Glutamatergic neuron (in vitro differentiated cells): ENCODE data around the gene FAM227B. TPM values are rescaled to one million over a fixed set of nuclear protein-coding genes. Genes with fewer than 3 reads are reported as not detected.

Source experiments
- DNase-seq: peaks from one replicate; pipeline ENCODE4 v3.0.0; 2022
- H3K27ac Mint-ChIP-seq: one replicate; pipeline ENCODE4 v1.8.0; 2020; ENCODE audit warnings: mild to moderate bottlenecking, mixed read lengths, inconsistent platforms; ENCODE audit not compliant: unreplicated experiment
- H3K27me3 Mint-ChIP-seq: one replicate; pipeline ENCODE4 v1.8.0; 2020; ENCODE audit warnings: mild to moderate bottlenecking, moderate library complexity, mixed read lengths, inconsistent platforms; ENCODE audit not compliant: unreplicated experiment
- H3K36me3 Mint-ChIP-seq: one replicate; pipeline ENCODE4 v1.8.0; 2020; ENCODE audit warnings: mild to moderate bottlenecking, mixed read lengths, inconsistent platforms; ENCODE audit not compliant: unreplicated experiment
- H3K4me1 Mint-ChIP-seq: one replicate; pipeline ENCODE4 v1.8.0; 2020; ENCODE audit warnings: mild to moderate bottlenecking, low read depth, mixed read lengths, inconsistent platforms; ENCODE audit not compliant: unreplicated experiment
- H3K4me3 Mint-ChIP-seq: one replicate; pipeline ENCODE4 v1.8.0; 2020; ENCODE audit warnings: mild to moderate bottlenecking, mixed read lengths, inconsistent platforms; ENCODE audit not compliant: unreplicated experiment
- H3K9me3 Mint-ChIP-seq: one replicate; pipeline ENCODE4 v1.8.0; 2020; ENCODE audit warnings: mild to moderate bottlenecking, moderate library complexity, mixed read lengths, inconsistent platforms; ENCODE audit not compliant: unreplicated experiment
- total RNA-seq: library from RNA; stranded (reverse); fragmentation: NEBNext Ultra II Directional; extraction: Animal tissue kit (Norgen Biotek cat#: 25700); gene quantifications from one replicate; pipeline ENCODE4 v1.2.1, GENCODE V29; 2021; ENCODE audit not compliant: unreplicated experiment
- TF ChIP-seq, protein P1 (sequence below): fragments of 200-600 bp; sonication (generic); IDR thresholded peaks from one replicate; pipeline ENCODE4 v1.5.0; 2021; ENCODE audit not compliant: partially characterized antibody, unreplicated experiment

Gene FAM227B
- total RNA-seq, 1 donor from 2014 or later: 3.2 TPM

DNA sequence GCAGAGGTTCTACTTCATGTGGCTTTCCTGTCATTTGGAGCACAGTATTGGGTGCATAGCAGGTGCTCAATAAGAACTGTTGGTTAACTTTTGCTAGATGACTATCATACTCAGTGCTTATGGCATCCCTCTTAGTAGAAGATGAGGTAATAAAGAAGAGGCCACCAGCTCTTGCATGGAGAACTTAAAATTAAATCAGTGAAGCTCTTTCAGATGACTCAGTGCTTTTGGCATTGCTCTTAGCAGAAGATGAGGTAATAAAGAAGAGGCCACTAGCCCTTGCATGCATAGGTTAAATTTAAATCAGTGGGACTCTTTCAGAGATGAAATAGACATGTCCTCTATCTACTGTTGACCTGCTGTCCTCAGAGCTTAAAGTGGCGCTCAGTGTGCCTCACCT, 307.0 kb downstream of the FAM227B start:
- Mint-ChIP-seq H3K9me3 (peaks cover 5% of the 10 kb centered on the region), H3K4me3 (no peak overlapping the region), H3K27me3 (peaks cover 2% of the 10 kb centered on the region), H3K36me3 (no peaks in the 10 kb centered on the region), H3K27ac (no peak overlapping the region), H3K4me1 (peaks cover 6% of the 10 kb centered on the region)
- DNase-seq: no peak
- TF ChIP-seq, protein P1, sequence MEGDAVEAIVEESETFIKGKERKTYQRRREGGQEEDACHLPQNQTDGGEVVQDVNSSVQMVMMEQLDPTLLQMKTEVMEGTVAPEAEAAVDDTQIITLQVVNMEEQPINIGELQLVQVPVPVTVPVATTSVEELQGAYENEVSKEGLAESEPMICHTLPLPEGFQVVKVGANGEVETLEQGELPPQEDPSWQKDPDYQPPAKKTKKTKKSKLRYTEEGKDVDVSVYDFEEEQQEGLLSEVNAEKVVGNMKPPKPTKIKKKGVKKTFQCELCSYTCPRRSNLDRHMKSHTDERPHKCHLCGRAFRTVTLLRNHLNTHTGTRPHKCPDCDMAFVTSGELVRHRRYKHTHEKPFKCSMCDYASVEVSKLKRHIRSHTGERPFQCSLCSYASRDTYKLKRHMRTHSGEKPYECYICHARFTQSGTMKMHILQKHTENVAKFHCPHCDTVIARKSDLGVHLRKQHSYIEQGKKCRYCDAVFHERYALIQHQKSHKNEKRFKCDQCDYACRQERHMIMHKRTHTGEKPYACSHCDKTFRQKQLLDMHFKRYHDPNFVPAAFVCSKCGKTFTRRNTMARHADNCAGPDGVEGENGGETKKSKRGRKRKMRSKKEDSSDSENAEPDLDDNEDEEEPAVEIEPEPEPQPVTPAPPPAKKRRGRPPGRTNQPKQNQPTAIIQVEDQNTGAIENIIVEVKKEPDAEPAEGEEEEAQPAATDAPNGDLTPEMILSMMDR: no peak

DNA sequence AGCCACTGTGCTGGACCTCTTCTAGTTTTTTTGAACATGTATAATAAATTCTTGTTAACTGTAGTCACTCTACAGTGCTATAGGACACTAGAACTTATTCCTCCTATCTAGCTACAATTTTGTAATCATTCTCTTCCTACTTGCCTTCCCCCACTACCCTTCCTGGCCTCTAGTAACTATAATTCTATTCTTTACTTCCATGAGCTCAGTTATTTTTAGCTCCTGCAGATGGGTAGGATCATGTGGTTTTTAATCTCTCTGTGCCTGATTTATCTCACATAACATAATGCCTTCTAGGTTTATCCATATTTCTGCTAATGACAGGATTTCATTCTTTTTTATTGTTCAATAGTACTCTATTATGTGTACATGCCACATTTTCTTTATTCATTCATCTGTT, 310.7 kb downstream of the FAM227B start:
- Mint-ChIP-seq H3K4me1 (peaks cover 5% of the 10 kb centered on the region), H3K9me3 (peaks cover 1% of the 10 kb centered on the region), H3K27ac (no peak overlapping the region), H3K27me3 (no peaks in the 10 kb centered on the region), H3K36me3 (no peaks in the 10 kb centered on the region), H3K4me3 (no peak overlapping the region)
- TF ChIP-seq, protein P1: no peak
- DNase-seq: no peak

DNA sequence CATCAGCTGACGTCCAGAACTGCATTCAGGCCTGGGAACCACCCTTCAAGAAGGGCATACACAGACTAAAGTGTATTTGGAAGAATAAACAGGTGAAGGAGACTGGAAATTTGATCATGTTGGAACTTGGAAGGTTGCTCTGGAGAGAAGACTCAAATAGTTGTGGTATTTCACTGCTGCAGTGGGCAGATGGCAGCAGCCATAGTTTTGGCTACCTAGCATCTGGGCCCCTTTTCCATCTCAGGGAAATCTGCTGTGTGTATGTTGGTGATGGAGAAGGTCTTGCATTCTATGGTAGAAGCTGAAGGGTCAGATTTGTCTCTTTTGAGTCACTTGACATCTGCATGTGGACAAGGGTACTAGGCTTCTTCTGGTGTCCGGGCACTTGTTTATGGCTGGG, 311.9 kb downstream of the FAM227B start:
- TF ChIP-seq, protein P1: no peak
- Mint-ChIP-seq H3K27ac (no peak overlapping the region), H3K4me1 (peaks cover 5% of the 10 kb centered on the region), H3K9me3 (peaks cover 1% of the 10 kb centered on the region), H3K27me3 (no peaks in the 10 kb centered on the region), H3K4me3 (no peak overlapping the region), H3K36me3 (no peaks in the 10 kb centered on the region)
- DNase-seq: no peak

DNA sequence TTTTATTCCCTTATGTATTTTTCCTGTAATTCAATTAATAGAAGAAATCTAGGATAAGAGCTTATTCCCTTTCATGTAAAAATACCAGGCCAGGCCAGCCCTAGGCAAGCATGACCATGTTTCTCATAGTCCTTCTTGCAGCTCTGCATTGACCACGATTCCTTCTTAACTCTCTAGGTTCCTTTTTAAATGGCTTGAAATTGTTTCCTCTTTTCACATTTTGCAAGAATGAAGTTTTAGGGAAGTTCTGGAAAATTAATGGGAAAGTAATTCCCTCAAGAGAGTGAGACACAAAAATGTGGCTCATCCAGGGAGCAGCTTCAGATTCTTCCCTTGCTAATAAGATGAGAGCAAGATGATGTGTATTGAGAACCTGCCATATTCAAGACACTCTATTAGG, 314.1 kb downstream of the FAM227B start:
- TF ChIP-seq, protein P1: no peak
- peaks cover 5% of the 10 kb centered on the region for H3K4me1 Mint-ChIP-seq
- peaks cover 1% of the 10 kb centered on the region for H3K9me3 Mint-ChIP-seq
- no peak overlapping the region for H3K27ac Mint-ChIP-seq
- H3K27me3 Mint-ChIP-seq: peaks cover 1% of the 10 kb centered on the region
- H3K4me3 Mint-ChIP-seq: no peak overlapping the region
- H3K36me3 Mint-ChIP-seq: no peaks in the 10 kb centered on the region
- no peak for DNase-seq

DNA sequence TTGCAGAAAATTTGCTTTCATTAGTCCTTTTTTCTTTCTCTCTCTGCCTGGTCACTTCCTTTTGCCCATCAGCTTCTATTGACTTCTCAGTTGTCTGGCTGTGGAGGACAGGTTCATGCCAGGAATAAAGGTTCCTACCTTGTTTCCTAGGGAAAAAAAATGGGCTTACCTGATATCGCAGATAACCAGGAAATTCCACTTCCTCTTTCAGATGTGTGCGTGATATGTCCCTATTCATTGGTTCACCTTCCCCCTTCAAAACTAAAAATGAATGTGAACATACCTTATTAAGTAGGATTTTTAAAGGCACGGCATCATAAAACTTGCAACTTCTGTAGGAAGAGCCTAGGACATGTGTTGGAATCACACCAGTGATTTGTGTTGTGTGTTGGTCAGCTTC, 317.6 kb downstream of the FAM227B start:
- Mint-ChIP-seq H3K9me3 (peaks cover 2% of the 10 kb centered on the region), H3K27me3 (peaks cover 3% of the 10 kb centered on the region), H3K36me3 (peaks cover 8% of the 10 kb centered on the region), H3K4me3 (no peak overlapping the region), H3K27ac (no peak overlapping the region), H3K4me1 (no peaks in the 10 kb centered on the region)
- DNase-seq: no peak
- TF ChIP-seq, protein P1: no peak
